Measurements from ENCODE around the gene SLC37A3. TPM values are rescaled to one million over a fixed set of nuclear protein-coding genes. Genes with fewer than 3 reads are reported as not detected.

The SLC37A3 gene
- total RNA-seq, 1 donor from 2014 or later, result 46.5 TPM

DNA sequence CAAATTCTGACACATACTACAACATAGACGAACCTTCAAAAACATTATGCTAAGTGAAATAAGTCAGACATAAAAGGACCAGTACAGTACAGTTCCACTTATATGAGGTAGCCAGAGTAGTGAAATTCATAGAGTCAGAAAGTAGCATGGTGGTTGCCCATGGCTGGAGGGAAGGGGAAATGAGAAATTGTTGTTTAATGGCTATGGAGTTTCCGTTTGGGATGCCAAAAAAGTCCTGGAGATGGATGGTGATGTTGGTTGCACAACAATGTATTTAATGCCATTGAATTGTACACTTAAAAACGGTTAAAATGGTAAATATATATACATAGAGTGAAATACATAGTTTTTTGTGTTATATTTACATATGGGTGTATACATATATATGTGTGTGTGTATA is 2.1 kb upstream of the SLC37A3 start:
- peak; percentile 40 to 56 for DNase-seq (ENCODE audit: low read depth in 2 of 2)

DNA sequence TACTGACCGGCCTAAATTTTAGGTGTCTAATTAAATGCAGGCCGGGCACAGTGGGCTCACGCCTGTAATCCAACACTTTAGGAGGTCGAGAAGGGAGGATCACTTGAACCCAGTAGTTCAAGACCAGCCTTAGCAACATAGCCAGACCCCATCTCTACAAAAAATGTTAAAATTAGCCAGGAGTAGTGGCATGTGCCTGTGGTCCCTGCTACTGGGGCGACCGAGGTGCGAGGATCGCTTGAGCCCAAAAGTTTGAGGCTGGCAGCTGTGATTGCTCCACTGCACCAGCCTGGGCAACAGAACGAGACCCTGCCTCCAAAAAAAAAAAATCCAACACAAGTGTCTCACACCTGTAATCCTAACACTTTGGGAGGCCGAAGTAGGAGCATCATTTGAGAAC is 491 bp upstream of the SLC37A3 start:
- no peak for DNase-seq (ENCODE audit: low read depth in 2 of 2)

DNA sequence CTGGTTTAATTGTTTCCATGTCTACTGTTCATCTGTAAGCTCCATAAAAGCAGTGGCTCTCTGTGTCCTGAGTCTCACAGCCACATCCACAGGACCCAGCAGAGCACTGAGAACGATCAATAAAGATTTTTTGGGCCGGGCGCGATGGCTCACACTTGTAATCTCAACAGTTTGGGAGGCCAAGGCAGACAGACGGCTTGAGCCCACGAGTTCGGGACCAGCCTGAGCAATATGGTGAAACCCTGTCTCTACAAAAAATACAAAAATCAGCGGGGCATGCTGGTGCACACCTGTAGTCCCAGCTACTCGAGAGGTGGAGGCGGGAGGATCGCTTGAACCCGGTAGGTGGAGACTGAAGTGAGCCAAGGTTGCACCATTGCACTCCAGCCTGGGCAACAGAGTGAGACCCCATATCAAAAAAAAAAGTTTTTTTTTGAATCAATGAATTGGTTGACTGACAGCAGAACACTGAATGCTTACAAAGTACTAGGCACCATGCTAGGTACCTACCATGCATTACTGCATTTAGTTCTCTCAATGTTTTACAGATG is 4.5 kb downstream of the SLC37A3 start:
- no peak for DNase-seq (ENCODE audit: low read depth in 2 of 2)

DNA sequence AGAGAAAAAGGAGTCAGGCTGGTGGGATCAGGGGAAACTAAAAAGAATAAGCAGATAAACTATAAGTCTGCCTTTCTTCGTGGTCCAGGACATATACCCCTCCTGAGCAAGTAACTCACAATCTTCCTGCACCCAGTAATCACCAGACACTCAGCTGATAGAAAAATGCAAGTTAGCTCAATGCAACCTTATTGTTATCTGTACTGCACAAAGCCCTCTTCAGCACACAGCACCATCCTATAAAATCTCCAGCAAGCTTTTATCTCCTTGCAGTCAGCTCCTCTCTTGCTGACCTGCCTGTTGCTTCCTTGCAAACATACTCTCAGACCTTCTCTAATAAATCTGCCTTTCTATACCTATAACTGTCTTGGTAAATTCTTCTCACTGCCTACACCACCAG is 6.7 kb downstream of the SLC37A3 start:
- no peak for DNase-seq (ENCODE audit: low read depth in 2 of 2)

DNA sequence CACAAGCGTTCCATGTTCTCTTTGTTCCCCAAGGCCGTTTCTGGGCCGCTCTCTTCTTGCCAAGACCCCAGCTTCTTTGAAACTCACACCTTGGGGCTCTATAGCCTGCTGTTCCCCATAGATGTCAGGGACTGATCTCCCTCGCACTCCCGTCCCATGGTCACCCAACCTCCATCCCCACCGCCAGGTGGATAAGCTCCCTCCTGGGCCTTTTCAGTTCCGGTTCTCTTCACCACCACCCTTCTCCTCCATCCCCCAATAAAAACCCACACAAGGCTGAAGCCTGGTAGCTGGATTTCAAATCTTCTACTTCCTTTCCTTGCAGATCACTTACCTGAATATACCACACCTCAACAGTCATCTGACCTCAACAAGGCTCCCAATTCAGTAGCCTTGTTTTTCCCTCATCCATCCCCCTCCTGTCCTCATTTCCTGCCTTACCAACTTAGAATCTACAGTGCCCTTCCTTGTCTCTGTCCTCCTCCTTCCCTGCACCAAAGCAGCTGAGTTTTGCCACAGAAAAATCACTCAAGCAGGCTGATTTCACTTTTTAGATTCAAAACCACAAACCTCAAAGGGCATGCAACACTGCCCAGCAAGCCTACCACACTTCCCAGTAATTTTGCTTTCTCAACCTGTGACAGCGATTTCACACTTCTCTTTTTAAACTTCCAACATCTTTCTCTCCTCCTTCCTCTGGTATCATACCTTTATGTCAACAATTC is 7.7 kb downstream of the SLC37A3 start:
- no peak for DNase-seq (ENCODE audit: low read depth in 2 of 2)

DNA sequence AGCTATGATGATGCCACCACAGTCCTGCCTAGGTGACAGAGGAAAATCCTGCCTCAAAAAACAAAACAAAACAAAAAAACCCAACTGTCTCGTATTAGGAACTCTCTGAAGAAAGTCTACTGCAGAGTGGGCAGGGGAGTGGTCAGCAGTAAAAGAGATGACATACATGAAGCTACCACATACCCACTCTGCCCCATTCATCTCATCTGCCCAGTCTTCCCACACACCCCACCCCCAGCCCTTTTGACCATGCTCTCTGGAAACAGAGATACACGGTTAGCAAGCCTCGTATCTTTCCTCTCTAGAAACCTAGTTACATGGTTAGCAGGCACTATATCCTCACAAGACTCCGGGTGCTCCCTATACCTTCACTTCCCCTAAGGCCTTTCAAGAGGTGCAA is 8.3 kb downstream of the SLC37A3 start:
- DNase-seq (ENCODE audit: low read depth in 2 of 2), result no peak

DNA sequence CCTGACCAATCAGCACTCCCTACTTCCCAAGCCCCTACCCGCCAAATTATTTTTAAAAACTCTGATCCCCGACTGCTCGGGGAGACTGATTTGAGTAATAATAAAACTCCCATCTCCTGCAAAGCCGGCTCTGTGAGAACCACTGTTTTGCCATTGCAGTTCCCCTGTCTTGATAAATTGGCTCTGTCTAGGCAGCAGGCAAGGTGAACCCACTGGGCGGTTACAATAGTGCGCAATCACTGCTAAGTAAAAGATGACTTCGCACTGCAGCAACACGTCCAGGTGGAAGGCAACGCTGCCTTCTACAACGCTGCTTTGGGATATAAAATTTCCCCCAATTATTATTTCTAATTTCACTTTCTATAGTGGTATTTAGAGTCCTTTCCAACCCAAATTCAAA is 8.9 kb downstream of the SLC37A3 start:
- DNase-seq (ENCODE audit: low read depth in 2 of 2), result no peak

DNA sequence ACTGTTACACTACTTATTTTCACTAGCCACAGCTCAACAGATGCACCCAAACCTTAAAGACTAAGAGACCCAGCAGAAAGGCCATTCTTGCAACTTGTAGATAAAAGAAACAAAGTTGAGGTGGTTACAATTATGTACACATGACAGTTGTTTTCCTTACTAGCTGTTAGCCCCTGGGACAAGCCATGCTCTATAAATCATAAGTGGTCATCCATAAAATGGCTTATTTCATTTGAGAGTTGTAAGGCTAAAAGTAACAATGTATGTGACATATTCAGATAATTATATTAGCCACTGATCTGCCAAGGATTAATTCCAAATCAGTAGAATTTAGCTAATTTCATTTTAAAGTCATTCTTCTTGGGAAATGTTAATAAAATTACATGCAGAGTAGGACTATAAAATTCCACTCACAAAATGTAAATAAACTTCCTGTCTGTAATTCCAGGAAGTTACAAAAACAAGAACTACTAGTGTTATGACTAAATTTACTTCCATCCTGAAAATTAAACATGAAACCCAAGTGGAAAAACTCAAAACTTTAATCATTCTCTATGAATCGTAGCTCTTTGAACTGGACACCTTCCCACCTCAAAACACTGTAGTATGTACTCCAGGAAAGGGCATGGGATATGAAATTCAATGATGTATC is 13.3 kb downstream of the SLC37A3 start:
- peak in 1 of 2 donors; percentile 53 for DNase-seq (ENCODE audit: low read depth in 2 of 2)

DNA sequence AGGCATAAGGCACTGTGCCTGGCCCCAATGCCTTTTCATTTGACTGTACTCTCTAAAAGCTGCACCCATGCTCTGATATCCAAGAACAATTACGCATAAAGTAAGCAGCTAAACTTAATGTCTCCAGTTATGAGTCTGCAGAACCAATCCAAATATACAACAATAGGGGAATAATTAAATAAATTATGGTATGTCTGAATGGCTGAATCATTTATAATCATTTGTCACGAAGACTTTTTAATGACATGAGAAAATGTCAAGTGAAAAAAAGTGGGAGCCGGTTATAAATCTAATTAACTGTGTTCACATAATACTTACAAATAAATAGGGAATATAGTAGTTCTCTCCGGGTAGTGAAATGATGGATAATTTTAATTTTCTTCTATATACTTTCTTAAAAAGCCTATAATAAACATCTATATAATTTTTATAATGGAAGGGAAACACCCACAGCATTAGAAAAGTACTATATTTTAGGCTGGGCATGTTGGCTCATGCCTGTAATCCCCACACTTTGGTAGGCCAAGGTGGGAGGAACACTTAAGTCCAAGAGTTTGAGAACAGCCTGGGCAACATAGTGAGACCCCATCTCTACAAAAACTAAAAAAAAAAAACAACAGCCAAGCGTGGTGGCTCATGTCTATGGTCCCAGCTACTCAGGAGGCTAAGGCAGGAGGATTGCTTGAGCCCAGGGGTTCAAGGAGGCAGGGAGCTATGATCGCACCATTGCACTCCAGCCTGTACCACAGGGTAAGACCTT is 14.2 kb downstream of the SLC37A3 start:
- no peak for DNase-seq (ENCODE audit: low read depth in 2 of 2)

DNA sequence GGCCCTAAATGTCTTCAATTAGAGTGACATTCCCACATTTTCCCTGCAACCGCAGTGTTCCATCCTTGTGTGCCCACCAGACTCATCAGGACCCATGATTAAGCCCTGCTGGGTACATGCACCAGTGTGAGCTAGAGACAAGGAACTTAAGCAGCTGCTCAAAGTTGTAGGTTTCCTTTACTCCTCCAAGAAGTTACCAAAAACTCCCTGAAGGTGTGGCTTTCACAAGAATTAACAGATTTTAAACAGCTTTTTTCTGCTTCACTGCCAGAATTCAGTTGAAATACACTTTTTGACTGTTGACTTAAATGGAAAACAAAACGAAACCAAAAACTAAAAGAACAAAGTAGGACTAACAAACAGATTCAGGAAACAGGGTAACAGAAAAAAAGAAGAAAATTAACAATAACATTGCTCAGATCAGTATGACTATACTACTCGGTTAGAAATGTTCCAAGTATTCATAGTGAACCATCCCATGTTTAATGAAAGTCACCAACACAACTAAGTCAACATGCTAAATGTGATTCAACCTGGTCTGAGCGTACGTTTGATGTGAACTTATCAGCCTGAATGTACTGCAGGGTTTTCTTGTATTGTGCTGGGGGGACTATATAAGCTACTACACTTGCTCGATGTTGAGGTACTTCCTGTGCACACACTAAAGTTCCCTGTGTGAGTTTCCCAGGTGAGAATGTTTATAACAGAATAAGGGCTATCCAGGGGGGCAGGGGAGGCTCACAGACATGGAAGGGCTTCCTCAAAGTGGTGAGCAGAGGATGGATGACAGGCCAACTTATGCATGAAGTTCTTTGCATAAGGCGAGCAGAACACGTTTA is 22.2 kb downstream of the SLC37A3 start:
- no peak for DNase-seq (ENCODE audit: low read depth in 2 of 2)

DNA sequence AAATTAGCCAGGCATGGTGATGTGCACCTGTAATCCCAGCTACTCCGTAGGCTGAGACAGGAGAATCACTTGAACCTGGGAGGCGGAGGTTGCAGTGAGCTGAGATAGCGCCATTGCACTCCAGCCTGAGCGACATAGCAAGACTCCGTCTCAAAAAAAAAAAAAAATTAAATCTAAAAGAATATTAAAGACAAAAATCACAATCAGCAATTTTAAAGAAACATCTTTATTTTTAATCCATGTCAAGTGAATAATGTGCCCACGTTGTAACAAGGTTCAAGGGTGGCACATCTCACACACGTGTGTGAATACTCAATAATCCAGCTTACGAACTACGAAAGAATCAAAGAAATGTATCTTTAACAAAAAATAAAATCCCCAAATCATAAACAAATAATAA is 23.0 kb downstream of the SLC37A3 start:
- DNase-seq (ENCODE audit: low read depth in 2 of 2), result no peak

DNA sequence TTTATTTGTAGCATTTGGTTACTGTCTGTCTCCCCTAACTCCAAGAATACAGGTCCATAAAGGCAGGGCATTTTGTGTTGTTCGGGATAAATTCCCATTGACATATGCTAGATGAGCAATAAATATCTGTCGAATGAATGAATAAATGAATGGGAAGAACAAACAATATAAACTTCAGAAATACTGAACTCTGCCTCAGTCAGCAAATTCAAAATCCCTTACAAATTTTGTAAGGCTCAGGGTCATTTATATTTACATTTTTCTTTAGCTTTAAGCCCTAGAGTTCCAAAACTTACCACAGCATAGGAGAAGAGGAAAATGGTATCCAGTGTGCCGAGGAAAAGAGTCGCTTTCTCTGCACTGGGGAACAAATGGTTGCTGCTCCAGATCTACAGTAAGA is 29.0 kb downstream of the SLC37A3 start:
- DNase-seq (ENCODE audit: low read depth in 2 of 2), result no peak

DNA sequence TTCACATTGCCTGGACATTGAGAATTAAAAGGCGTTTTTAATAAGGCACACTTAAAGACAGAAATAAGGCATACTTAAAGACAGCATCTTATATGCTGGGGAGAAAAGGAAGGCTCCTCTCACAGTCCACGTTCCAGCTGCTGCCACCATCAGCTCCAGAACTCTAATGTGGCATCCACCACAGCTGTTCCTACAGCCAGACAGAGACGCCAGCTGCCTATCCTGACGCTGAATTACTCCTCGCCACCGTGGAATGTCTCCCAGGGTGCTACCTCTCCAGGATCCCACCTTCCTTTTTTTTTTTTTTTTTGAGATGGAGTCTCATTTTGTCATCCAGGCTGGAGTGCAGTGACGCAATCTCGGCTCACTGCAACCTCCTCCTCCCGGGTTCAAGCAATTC is 30.8 kb downstream of the SLC37A3 start:
- DNase-seq (ENCODE audit: low read depth in 2 of 2), result no peak

DNA sequence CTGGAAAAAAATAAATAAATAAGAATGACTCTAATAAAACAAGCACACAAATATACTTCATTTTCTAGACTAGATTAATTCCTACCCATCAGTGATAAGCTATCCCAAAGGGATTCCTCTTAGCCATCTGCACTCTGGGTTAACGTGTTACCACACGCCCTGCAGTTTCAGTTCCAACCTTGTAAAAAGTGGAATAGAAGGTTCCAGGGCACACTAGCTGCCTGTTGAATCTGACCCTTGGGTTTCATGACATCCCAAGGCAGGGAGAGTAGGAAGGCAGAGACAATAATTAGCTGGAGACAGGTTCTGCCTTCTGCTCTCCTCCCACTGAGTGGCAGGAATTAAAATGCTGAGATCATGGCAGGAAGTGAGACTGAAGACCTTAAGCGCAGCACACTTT is 33.5 kb downstream of the SLC37A3 start:
- no peak for DNase-seq (ENCODE audit: low read depth in 2 of 2)

DNA sequence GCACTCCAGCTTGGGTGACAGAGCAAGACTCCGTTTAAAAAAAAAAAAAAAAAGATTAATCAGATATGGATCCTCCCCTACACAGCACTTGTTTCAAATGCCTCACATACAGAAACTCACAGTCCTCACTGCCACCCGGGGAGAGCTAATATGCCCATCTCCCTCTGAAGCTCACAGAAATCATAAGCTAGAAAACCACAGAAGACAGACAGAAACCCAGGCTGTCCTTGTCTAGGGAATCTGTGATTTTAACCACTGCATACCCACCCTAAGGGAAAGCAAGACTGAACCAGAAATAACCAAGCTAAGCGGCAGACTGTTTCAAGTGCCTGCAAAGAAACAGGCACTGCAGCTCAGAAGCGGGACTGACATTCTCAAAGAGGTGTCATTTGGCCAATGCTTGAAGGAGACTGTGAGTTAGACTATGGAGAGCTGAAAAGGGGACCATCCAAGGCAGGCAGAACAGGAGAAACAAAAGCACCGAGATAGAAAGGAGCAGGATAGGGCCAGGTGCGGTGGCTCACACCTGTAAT is 37.6 kb downstream of the SLC37A3 start:
- DNase-seq (ENCODE audit: low read depth in 2 of 2), result no peak

DNA sequence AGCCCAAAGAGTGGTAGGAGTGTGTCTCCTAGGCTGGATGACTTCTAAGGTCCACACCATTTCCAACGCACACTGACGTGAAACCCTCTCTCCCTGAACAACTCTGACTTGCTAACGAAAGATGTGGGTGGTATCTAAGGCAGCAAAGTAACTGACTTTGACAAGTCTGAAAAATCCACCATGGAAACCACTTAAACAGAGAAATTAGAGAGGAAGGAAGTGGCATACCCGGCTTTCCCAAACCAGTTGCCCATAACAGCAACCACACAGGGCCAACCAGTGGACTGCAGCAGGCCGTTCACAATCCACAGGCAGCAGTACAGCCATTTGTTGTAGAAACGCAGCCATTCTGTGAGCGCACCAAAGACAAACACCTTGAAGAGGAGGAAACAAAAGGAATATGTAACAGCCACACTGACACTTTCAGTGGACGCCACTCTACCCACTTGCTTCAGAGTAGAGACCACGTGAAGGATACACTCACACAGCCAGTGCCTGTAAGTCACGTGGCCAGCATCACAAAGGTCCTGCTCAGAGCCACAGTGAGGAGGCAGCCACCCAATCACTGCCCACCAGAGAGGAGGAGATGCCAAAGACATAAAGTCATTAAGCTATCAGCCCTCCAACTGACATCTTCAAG is 39.8 kb downstream of the SLC37A3 start:
- no peak for DNase-seq (ENCODE audit: low read depth in 2 of 2)

DNA sequence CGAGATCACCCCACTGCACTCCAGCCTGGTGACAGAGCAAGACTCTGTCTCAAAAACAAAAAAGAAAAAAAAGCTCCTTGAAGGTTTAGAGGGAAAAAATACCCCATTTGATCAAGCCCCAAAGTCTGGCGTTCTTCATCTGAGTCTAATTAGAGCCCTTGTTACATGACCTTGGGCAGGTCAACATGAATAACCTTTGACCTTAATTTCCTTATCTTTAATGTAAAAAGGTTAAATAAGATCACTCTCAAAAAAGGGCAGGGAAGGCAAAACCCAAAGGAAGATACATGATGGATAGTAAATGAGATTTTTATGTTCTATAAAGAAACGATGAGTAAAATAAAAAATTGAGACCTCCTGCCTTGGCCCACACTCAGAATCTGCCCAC is 40.3 kb downstream of the SLC37A3 start:
- no peak for DNase-seq (ENCODE audit: low read depth in 2 of 2)

DNA sequence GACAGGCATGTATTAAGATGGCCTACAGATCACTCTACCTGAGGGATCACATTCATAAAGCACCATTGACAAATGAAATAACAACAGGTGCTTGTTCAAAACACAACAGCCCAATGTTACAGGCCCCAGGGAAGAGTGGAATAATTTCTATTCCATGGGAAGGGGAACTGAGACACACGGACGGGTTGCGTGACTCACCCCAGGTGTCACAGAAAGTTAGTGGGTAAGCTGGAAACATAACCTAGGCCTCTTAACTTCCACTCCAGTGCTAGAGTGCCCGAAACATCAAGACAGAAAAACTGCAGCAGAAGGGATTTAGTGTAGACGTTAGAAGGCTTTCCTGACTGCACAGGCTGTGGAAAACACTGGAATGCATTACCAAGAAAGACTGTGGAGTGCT is 48.3 kb downstream of the SLC37A3 start:
- DNase-seq (ENCODE audit: low read depth in 2 of 2), result peak; percentile 9 to 62

DNA sequence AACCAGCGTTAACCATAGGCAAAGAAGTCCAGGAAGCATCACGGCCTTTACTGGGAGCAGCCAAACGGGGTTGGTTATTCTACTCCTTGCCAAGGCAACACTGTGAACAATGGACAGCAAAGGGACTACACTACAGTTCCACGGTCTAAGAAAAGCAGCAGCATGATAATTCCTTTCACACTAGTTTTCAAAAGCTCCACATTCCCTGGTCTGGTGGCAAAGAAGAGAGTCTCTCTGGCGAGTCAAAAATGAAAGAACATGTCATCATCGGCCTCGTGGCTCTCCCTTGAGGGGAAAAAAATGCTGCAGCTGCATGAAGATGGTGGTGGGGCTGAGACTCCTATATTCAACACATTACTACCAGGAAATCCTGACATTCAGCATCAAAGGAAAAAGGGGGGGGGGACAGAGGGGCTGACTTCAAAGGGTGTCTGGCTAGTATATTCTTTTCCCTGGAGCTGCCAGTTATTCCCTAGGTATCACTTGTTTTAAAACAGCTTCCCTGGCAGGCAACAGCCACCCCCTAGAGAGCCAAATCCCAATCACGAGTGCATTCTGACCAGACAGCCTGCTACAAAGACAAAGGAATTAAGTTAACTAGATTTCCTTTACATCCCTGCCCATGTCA is 49.1 kb downstream of the SLC37A3 start:
- peak; percentile 60 to 80 for DNase-seq (ENCODE audit: low read depth in 2 of 2)

DNA sequence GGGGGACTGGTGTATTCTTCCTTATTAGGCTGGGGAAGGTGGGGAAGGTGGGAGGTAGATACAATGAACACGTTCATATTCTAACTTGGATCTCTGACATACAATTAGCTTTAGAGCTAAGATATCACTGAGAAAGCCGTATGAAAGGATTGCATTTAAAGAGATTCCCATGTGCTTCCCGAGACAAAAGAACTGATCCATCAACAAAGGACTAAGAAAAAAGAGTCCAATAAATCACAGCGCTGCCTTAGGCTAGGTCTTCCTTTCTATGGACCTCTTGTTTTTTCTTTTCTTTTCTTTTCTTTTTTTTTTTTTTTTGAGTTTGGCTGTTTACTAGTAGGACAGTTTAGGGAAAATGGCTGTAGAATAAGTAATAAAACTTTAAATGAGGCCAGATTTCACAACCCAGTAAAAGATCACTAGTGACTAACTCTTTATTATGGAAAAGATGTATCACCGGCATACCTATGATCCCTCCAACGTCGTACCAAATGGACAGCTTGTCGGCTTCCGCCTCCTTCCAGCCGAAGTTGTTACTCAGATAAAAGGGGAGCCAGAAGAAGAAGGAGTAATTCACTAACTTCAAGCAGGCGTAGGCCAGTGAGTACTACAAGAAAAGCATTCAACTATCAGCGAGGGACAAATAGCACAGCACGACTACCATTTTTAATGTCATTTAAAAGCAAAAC is 50.0 kb downstream of the SLC37A3 start:
- DNase-seq (ENCODE audit: low read depth in 2 of 2), result peak in 1 of 2 donors; percentile 10

Measured in dermis microvascular lymphatic vessel endothelial cell (primary cell).